MCF 10A (cell line): ENCODE measurements around the gene DIO1. TPM values are rescaled to one million over a fixed set of nuclear protein-coding genes. Genes with fewer than 3 reads are reported as not detected.
A peak's percentile ranks its signal among the peaks of the same experiment; 100 is the strongest.

Source experiments
- BruUV-seq: library from RNA; stranded (reverse); fragments of 400-500 nt; replicated peaks from 2 replicates; lab custom pipeline; 2021; lab: Mats Ljungman, UMichigan
- CTCF ChIA-PET: fragments of 300-600 bp; sonication (Branson Sonifier 250); formaldehyde crosslinking; extraction: SDS; loops from one replicate; lab custom pipeline; 2021; ENCODE audit warnings: antibody characterized with exemption, inconsistent platforms; lab: Yijun Ruan, JAX
- POLR2A ChIA-PET: fragments of 300-600, 350-650 bp; sonication (Branson Sonifier 250); formaldehyde crosslinking; extraction: SDS; loops from one replicate; lab custom pipeline; 2020; ENCODE audit warnings: antibody characterized with exemption, inconsistent platforms; lab: Yijun Ruan, JAX
- DNase-seq: peaks from one replicate; pipeline ENCODE4 v3.0.0-alpha.2; 2018; ENCODE audit not compliant: unreplicated experiment
- H3K27ac Mint-ChIP-seq: one replicate; pipeline ENCODE4 v1.8.0; 2022; ENCODE audit warnings: mild to moderate bottlenecking, low read depth, mixed read lengths; ENCODE audit not compliant: unreplicated experiment
- H3K27me3 Mint-ChIP-seq: one replicate; pipeline ENCODE4 v1.8.0; 2022; ENCODE audit warnings: mixed read lengths; ENCODE audit not compliant: insufficient read depth, unreplicated experiment
- H3K36me3 Mint-ChIP-seq: one replicate; pipeline ENCODE4 v1.8.0; 2022; ENCODE audit warnings: mild to moderate bottlenecking, moderate library complexity, mixed read lengths; ENCODE audit not compliant: insufficient read depth, unreplicated experiment
- H3K4me1 Mint-ChIP-seq: one replicate; pipeline ENCODE4 v1.8.0; 2022; ENCODE audit warnings: mixed read lengths; ENCODE audit not compliant: insufficient read depth, unreplicated experiment
- H3K4me3 Mint-ChIP-seq: one replicate; pipeline ENCODE4 v1.8.0; 2022; ENCODE audit warnings: mild to moderate bottlenecking, moderate library complexity, mixed read lengths; ENCODE audit not compliant: unreplicated experiment
- H3K9me3 Mint-ChIP-seq: one replicate; pipeline ENCODE4 v1.8.0; 2022; ENCODE audit warnings: mixed read lengths; ENCODE audit not compliant: unreplicated experiment
- intact Hi-C: fragments of 100-400 bp; cut with micrococcal nuclease; formaldehyde crosslinking; loops from 2 replicates; pipeline ENCODE4 v1.14.1; 2022
- total RNA-seq: library from RNA; stranded (reverse); gene quantifications from 2 replicates; pipeline ENCODE4 v1.2.3, GENCODE V29; 2022
- TF ChIP-seq, protein P1 (sequence below): fragments of 200-600 bp; IDR thresholded peaks from one replicate; pipeline ENCODE4 v1.8.0; 2022; ENCODE audit warnings: antibody characterized with exemption, mild to moderate bottlenecking; ENCODE audit not compliant: unreplicated experiment

DIO1 gene
- total RNA-seq, 1 experiment from 2014 or later, result not detected

DNA sequence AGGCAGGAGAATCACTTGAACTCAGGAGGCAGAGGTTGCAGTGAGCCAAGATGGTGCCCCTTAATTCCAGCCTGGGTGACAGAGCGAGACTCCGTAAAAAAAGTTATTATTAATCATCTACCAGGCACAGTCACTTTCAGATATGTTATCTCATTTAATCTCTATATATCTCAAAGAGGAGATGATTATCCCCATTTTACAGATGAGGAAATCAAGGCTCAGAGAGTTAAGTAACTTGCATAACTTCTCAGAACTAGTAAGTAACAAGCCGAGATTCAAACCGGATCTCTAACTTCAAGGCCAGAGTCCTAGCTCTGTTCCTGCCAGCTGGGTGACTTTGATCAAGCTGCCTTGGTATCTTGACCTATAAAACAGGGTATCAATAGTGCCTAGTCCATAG, 17.5 kb downstream of the DIO1 start:
- H3K9me3 Mint-ChIP-seq, result no peaks in the 10 kb centered on the region
- CTCF ChIA-PET, result interaction anchor here (1.0 to 1.6 kb wide), 4 partner anchors 19 to 51 kb away, joined by 3 to 5 read pairs (median 4); partner anchors contain the start of genes IFT25 and LRRC42
- no peak overlapping the region for H3K27ac Mint-ChIP-seq
- H3K27me3 Mint-ChIP-seq, result no peaks in the 10 kb centered on the region
- H3K36me3 Mint-ChIP-seq, result peaks cover 25% of the 10 kb centered on the region
- no peak overlapping the region for H3K4me3 Mint-ChIP-seq
- no peaks in the 10 kb centered on the region for H3K4me1 Mint-ChIP-seq
- POLR2A ChIA-PET, result interaction anchor here (1.3 to 2.7 kb wide), 4 partner anchors 12 to 34 kb away, joined by 3 to 15 read pairs (median 8); partner anchors contain the start of genes IFT25, LRRC42 and YIPF1
- BruUV-seq, result no TSS peak
- intact Hi-C loops, result no loop called here
- TF ChIP-seq, protein P1, sequence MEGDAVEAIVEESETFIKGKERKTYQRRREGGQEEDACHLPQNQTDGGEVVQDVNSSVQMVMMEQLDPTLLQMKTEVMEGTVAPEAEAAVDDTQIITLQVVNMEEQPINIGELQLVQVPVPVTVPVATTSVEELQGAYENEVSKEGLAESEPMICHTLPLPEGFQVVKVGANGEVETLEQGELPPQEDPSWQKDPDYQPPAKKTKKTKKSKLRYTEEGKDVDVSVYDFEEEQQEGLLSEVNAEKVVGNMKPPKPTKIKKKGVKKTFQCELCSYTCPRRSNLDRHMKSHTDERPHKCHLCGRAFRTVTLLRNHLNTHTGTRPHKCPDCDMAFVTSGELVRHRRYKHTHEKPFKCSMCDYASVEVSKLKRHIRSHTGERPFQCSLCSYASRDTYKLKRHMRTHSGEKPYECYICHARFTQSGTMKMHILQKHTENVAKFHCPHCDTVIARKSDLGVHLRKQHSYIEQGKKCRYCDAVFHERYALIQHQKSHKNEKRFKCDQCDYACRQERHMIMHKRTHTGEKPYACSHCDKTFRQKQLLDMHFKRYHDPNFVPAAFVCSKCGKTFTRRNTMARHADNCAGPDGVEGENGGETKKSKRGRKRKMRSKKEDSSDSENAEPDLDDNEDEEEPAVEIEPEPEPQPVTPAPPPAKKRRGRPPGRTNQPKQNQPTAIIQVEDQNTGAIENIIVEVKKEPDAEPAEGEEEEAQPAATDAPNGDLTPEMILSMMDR, result no peak
- no peak for DNase-seq

DNA sequence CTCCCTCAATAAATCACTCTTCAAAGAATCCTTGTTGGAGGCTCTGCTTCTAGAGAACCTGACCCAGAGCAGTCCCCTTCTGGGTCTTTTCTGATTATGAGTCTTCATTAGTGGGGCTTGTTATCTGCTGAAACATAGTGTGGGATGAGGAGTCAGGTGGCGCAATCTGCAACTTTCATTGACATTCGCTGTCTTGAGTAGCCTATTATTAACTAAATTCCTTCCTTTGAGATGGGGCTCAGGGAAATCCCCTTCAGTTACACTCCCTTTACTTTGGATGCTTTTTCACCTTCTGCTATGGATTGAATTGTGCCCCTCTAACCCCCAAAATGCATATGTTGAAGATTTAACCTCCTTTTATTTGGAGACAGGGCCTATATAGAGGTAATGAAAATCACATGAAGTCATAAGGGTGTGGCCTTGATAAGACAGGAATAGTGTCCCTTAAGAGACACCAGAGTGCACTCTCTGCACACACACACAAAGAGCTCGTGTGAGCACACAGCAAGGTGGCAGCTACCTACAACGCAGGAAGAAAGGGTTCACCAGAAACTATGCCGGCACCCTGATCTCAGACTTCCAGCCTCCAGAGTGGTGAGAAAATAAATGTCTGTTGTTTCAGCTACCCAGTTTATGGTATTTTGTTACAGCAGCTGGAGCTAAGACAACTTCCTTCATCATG, 19.5 kb downstream of the DIO1 start:
- intact Hi-C loops, result no loop called here
- Mint-ChIP-seq H3K9me3 (no peaks in the 10 kb centered on the region), H3K27ac (no peak overlapping the region), H3K4me1 (no peaks in the 10 kb centered on the region), H3K27me3 (no peaks in the 10 kb centered on the region), H3K36me3 (peaks cover 30% of the 10 kb centered on the region), H3K4me3 (no peak overlapping the region)
- BruUV-seq, result no TSS peak
- CTCF ChIA-PET, result interaction anchor here (0.5 to 1.6 kb wide), 5 partner anchors 32 to 137 kb away, joined by 3 to 5 read pairs (median 3); partner anchors contain the start of genes IFT25 and LRRC42
- POLR2A ChIA-PET, result interaction anchor here (1.7 kb wide), 1 partner anchor 17 kb away, joined by 4 read pairs; no protein-coding TSS in a partner anchor
- DNase-seq, result no peak
- TF ChIP-seq, protein P1, result no peak

DNA sequence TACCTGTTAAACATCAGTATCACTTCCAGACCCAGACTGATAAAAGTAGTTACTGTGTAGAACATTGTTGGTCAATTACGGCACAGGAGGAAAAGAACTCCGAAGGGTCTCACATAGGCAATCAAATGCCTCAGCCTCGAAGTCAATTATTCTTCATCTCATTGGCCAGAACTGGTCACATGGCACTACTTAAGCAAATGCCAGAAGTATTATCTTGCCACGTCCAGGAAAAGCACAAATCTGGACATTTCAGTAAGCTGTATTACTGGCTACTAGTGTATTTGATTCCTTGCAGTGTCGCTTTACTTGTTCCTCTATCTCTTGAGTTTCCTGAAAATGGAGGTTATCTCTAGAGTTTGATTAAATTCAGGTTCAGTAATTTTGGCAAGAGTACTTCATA, 24.4 kb downstream of the DIO1 start:
- TF ChIP-seq, protein P1, result no peak
- ChIA-PET POLR2A (interaction anchor here (1.0 to 2.3 kb wide), 2 partner anchors 22 to 27 kb away, joined by 3 to 7 read pairs; partner anchors contain the start of gene IFT25), CTCF (no interaction called here)
- intact Hi-C loops, result no loop called here
- H3K9me3 Mint-ChIP-seq, result no peaks in the 10 kb centered on the region
- no peaks in the 10 kb centered on the region for H3K4me1 Mint-ChIP-seq
- no TSS peak for BruUV-seq
- H3K4me3 Mint-ChIP-seq, result no peak overlapping the region
- no peak overlapping the region for H3K27ac Mint-ChIP-seq
- DNase-seq, result no peak
- H3K27me3 Mint-ChIP-seq, result no peaks in the 10 kb centered on the region
- H3K36me3 Mint-ChIP-seq, result peaks cover 54% of the 10 kb centered on the region

DNA sequence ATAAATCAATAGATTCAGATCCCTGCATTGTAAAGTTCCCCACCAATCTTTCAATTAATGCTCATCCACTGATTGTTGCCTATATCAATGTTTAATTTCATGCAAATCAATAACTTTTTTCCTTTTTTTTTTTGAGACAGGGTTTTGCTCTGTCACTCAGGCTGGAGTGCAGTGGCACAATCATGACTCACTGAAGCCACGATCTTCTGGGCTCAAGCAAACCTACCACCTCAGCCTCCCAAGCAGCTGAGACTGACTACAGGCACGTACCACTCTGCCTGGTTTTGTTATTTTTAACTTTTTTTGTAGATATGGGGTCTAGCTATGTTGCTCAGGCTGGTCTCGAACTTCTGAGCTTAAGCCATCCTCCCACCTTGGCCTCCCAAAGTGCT, 25.7 kb downstream of the DIO1 start:
- Mint-ChIP-seq H3K9me3 (no peaks in the 10 kb centered on the region), H3K4me1 (no peaks in the 10 kb centered on the region), H3K27ac (peak overlapping the region; percentile 67), H3K27me3 (no peaks in the 10 kb centered on the region), H3K4me3 (no peak overlapping the region), H3K36me3 (peaks cover 63% of the 10 kb centered on the region)
- TF ChIP-seq, protein P1, result no peak
- no peak for DNase-seq
- intact Hi-C loops, result no loop called here
- CTCF ChIA-PET, result interaction anchor here (0.7 to 1.1 kb wide), 2 partner anchors 20 to 30 kb away, joined by 3 to 4 read pairs; partner anchors contain the start of gene YIPF1
- POLR2A ChIA-PET, result interaction anchor here (0.6 to 2.3 kb wide), 4 partner anchors 12 to 133 kb away, joined by 3 to 7 read pairs (median 4); partner anchors contain the start of genes IFT25 and TMEM59
- no TSS peak for BruUV-seq
